HG02885 (cell line): Measurements from ENCODE around the gene C6orf136.
A peak's percentile ranks its signal among the peaks of the same experiment; 100 is the strongest.

ENCODE experiments used
- ATAC-seq: cut with Tn5 transposase; IDR thresholded peaks from one replicate; pipeline ENCODE4 v1.9.1; 2021; ENCODE audit warnings: mild to moderate bottlenecking; ENCODE audit not compliant: unreplicated experiment, poor library complexity

C6orf136 gene

DNA sequence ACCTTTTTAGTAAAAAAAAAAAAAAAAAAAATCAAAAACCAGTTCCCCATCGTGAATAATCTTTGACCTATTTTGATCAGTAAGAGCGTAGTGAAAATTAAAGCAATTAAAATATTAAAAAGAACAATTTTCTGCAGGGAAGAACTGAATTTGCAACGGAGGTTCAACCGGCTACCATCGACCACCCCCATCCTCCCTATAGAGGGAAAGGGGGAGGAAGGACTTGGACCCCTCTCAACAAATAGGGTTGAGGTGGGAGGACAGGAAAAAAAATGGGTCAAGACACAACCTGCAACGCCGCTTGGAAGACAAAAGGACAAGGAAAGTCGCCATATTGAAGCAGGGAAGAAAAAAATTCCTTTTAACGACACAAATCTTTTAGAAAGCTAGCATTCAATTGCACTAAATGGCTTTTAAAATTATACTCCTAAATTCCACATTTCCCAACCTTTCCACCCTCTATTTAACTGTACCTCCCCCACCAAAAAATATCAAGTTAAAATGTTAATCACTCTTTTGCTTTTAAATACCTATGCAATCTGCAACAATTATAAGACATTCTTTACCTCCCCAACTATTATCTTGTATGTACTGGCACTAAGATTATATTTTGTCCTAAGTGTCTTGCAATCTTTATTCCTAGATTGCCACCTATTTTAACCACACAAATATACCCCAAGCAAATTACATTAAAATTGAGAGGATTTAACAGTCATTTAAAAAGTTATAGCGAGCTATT lies 31.5 kb upstream of the C6orf136 start:
- no peak for ATAC-seq

DNA sequence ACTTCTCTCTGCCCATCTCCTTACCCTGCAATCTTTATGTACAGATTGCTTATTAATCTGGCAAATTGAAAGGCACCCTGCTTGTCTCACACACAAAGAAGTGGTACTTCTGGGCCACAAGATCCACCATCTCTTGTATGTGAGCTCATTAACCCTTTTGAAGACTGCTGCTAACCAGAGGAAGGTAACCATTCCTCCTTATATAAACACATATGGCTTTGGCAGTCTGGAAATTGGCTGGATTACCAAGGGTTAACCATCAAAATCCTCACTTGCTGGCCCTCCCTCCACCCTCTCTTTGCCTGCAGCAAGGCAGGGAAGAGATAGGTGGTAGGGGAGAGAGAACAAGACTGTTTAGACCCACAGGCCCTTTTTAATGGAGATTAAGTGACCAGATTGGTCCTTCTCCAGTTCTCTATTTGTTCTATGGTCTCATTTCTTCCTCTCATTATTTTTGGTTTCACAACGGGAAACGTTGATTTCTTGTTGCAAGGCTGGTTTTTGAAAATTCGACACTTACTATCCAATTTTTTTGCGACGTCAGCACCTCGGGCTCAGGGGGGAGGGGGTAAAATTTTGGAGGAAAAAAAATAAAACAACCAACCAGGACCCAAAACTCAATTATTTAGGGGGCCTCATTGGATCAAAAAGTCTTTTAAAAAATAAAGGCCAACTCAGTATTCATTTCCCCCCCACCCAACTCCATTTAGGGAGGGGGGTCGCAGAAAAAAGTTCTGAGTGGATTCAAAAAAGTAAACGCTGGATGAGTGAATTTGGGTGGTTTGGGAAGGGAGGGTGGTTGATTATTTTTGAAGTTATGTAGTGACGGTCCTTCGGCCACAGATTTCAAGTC lies 30.7 kb upstream of the C6orf136 start:
- no peak for ATAC-seq

DNA sequence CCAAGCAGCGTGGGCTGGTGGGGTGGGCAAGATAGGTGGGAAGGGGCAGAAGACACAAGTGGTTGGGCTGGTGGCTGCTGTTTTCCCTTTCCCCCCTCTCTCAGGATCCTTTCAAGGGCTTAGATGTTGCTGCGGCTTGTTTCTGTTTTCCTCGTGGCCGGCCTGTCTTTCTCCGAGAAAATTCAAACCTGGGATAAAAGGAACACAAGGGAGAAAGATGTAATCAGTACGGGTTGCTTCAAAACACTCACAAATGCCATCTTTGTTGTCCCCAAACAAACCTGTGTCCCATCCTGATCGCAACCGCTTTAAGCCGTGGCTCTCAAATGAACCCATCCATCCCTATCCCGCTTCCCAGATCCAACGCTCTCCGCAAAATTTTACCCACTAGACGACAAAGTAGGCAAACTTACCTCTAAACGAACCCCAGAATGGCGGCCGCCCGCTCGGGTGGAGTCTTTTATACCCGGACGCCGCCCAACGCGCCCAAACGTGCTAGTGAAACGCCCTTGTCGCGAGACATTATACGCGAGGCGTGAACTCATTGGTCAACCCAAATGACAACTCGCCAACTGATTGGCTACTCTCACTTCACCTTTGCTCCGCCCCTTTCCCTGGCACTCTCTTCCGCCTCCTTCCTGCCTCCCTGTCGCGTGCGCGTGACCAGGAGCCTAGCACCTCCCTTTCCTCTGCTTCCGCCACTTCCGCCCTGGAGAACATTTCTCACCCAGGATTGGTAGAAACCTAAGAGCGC lies 29.9 kb upstream of the C6orf136 start, which contains the start of gene PPP1R10:
Gene PPP1R10, minus strand, starts transcription at position 433 of the 754 bp plus-strand sequence. CDS start 7,299 bp downstream, outside the sequence.
- ATAC-seq: peak; percentile 85

DNA sequence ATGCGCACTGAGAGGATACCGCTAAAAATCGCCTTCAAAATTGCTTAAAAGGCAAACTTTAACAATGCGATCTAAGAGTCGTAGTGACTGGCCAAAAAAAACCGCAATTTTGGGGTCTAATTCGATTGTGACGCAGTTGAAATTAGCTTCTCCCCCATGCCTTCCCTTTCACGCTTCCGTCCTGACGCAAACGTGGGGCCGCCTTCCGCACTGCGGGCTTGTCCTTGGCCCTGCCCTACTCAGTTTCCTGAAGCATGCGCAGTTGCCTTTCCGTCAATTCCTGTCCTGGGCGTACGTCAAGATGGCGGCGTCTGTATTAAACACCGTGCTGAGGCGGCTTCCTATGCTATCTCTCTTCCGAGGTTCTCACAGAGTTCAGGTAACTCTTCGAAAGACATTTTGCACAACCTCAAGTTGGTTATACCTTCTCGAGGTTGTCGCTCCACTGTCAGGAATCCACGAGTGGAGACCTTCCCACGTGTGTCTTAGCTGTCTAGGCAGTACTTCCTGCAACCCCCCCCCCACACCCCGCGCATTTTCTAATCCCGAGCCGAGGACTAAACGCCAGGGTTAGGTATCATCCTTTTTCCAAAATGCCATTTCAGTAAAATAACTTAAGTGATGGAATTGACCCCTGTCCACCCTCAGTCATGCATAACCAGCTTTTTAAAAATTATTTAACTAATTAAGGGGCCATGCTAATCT lies 29.2 kb upstream of the C6orf136 start, which contains the start of gene MRPS18B:
Gene MRPS18B, plus strand, starts transcription at position 276 of the 705 bp plus-strand sequence. Its CDS starts 26 bp downstream, at position 302.
- peak; percentile 77 for ATAC-seq

DNA sequence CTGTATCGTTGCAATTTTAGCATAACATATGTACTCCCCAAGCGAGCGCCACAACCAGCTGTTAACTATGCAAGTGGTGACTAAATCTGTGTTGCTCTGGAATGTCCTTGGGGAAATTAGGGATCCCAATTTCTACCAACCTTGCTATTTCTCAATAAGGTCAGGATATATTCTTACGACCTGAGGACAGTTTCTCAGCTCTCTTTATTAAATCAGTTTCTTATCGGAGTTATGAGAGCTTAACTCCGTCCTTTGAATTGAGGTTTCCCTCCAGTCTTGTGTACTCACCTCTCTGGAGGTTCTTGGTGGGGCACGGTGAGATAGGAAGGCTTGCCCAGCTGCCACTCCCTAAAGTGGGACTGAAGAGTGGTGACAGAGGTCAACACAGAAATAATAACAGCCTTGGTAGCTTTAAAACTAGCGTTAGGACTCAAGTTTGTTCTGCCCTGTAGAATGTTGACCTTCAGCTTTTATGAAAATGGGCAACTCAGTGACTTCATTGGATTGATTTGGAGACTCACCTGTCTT lies 28.6 kb upstream of the C6orf136 start:
- no peak for ATAC-seq

DNA sequence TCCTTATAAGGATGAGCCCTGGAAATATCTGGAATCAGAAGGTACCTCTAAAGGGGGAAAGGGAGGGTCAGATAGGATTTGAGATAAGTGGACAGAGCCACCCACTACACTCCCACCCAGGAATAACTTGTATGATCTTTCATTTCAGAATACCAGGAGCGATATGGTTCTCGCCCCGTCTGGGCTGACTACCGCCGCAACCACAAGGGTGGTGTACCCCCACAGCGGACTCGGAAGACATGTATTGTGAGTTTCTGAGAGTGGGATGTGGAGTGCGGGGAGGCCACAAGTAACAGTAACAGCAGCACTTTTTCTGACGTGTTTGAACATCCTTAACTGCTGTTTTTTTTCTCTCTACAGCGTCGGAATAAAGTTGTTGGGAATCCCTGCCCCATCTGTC lies 27.4 kb upstream of the C6orf136 start:
- no peak for ATAC-seq

DNA sequence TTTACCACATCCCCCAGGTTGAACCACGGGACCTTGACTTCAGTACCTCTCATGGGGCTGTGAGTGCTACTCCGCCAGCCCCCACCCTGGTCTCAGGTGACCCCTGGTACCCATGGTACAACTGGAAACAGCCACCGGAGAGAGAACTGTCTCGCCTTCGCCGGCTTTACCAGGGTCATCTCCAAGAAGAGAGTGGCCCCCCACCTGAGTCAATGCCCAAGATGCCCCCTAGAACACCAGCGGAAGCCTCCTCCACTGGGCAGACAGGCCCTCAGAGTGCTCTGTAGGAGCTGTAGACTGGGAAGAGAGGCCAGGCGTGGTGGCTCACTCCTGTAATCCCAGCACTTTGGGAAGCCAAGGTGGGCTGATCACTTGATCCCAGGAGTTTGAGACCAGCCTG lies 21.4 kb upstream of the C6orf136 start:
- ATAC-seq: no peak

DNA sequence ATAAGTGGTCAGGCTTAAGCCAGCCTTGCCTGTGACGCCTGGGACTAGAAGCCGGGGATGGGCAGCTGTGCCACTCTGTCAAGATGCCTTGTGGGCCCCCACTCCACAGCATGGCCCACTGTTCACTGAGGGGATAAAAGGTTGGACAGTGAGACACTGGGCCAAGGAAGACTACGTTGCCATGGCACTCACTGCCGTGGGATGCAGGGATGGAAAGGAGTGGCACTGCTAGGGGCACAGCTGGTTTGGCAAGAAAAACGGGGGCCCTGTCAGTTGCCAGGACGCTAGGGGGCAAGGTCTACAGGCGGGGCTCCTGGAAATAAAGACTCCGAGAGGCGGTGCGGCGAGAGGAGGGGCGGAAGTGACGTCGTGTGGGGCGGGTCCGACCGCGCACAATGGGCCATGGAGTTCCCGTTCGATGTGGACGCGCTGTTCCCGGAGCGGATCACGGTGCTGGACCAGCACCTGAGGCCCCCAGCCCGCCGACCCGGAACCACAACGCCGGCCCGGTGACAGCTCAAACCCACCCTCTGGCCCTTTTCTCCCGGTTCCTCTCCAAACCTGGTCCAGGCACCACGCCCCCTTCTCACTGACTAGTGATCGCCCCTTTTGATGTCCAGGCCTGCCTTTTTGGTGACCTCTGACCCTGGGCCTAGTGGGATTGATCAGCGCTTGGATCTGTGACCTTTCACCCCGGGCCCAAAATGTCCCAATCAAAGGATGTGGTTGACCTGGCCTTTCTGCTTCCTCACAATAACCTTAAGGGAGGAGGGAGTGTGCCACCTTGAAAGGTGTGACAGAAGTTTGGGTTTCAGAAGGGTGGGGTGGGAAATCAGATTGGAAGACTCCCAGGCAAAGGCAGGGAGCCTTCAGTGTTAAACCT lies 20.2 kb upstream of the C6orf136 start, which contains the start of gene ATAT1:
Gene ATAT1, plus strand, starts transcription at position 391 of the 883 bp plus-strand sequence.
- ATAC-seq: peak; percentile 88

DNA sequence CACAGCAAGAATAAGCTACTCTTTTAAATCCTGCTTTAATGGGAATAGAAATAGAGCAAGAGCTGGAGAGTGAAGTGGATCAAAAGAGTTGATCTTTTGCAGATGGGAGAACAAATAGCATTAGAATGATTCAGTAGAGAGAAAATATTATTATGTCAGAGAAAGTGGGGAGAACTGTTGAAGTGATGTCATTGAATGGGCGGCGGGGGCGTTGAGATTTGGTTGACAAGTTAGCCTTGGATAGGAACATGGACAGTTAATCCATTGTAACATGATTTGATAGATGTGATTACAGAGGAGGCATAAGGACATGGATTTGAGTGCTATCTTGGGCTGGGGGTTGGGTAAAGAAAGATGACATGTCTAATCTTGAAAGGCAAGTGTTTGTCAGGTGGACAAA lies 11.1 kb upstream of the C6orf136 start:
- ATAC-seq: no peak

DNA sequence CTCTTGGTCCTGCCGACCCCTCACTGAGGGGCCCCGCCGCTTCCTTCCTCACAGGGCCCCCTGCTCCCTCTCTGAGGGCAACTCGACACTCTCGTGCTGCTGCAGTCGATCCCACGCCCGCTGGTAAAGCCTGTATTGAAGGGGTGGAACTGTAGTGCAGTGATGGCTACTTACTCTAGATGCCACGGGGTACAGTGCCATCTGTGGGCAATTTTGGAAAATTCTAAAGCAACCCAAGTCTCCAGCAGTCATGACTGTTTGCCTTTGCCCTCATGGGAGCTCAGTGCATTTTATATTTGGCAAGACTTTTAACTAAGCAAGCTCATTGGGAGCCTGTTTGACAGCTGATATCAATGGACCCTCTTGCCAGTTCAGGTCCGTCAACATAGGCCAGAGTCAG lies 6.5 kb upstream of the C6orf136 start:
- no peak for ATAC-seq

DNA sequence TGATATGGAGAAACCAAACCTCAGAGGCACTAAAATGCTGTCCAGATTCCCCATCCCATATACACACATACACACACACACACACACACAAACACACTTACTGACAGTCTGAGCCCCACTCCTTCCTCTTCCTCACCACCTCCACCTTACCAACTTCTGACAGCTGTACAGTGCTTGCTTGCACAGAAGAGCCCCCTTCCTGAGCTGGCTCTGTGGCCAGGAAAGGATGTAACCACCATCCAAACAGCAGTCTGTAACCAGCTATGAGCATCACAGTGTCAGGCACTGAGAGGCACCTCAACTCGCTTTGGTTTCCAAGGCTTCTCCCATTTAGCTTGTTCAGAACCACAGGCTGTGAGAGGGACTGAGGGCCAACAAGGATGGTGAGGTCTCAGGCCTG lies 5.9 kb upstream of the C6orf136 start:
- no peak for ATAC-seq

DNA sequence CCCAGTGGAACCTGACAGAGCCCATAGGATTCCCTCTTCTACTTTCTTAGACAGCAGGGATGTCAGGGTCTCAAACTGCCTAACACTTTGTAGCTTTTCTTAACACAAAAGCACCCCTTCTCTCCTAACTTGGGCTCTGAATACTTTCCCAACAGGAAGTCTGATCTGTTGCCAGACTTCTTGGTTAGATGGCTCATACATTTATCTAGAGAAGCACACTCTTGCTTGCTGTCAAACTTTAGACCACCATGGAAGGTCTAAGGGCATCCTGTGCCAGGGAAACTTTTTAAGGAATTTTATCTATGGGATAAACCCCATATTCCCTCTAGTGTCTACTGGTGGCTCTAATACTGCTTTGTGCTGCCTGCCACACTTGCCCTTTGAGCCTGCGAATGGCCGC lies 3.3 kb upstream of the C6orf136 start:
- ATAC-seq: no peak

DNA sequence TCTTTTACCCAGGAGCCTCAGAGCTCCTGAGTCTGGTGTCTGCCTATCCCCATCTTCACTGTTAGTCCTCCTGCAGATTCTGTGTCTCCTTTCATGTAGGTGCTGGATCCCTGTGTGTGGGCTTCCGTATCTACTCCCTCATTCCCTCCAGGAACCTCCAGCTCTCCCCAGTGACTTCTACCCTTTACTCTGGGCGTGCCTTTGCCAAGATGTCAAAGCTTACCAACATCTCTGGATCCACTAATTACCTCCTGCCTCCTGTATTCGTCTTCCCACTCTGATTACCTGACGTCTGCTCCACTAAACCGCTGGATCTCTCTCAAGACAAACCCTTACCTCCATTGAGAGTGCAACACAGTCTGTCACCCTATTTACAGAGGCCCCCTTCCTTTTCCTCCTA lies 2.2 kb upstream of the C6orf136 start:
- ATAC-seq: no peak

DNA sequence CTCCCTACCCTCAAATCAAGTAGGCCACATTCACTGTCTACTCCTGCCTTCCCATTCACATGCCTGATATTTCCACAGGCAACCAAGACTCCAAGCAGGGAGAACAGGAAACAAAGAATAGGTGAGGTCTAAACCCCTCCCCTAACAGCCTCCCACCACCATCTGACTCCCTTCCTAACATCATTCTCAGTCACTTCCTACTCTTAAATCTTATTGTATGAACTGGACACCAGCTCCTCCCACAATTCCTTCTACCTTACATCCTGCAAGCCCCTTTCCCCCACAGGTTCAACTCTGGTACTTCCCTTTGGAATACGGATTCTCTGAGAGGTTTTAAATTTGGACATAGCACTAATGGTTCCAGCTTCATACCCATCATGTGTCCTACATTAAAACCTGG lies 944 bp upstream of the C6orf136 start:
- no peak for ATAC-seq

DNA sequence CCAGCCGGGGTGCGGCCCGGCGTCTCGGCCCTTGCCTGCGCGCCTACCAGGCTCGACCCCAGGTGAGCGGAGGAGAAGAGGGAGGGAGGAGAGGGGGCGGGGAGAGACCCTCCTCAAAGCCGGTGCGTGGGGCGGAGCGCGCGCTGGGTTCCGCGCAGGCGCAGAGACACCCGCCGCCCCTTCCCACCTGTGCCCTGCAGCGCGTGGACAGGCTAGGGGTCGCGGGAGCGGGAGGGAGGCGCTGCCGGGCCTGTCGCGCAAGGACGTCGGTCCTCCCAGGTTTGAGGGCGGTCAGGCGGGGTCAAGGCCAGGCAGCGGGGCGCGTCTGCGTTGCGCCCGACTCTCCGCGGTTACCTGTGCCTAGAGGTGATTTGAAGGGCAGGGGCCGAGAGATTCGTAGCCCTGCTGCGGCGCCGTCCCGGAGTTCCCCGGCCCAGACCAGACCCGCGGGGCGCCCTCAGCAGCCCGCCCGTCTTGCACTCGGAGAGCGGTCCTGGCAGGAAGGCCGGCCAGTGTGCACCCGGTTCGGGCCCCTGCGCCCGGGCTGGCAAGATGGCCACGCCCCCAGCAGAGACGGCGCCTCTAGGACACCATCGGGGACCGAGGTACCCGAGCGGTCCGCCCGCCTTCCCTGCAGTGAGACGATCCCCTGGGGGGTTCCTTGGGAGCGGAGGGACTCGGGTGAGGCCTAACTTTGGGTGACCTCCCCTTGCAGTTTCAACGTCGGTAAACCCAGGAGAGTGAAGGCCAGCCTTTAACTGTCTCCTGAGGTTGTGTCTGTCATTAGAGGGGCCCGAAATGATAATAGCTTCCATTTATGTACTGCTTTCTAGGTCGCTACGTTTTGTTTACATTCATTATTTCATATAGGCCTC lies 546 bp downstream of the C6orf136 start:
- peak; percentile 78 for ATAC-seq

DNA sequence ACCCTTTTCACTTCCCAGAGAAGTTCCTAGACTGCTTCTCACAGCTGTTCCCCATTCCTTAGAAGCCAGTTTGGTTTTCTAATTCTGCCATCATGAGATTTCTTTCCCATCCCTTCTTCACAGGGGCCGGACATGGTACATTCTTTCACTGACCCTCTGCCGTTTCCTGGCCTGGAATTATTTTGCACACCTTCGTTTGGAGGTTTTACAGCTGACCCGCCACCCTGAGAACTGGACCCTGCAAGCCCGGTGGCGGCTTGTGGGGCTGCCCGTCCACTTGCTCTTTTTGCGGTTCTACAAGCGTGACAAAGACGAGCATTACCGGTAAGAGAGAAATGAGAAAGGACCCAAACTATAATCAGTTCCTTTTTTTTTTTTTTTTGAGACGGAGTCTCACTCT lies 4.2 kb downstream of the C6orf136 start:
- ATAC-seq: no peak

DNA sequence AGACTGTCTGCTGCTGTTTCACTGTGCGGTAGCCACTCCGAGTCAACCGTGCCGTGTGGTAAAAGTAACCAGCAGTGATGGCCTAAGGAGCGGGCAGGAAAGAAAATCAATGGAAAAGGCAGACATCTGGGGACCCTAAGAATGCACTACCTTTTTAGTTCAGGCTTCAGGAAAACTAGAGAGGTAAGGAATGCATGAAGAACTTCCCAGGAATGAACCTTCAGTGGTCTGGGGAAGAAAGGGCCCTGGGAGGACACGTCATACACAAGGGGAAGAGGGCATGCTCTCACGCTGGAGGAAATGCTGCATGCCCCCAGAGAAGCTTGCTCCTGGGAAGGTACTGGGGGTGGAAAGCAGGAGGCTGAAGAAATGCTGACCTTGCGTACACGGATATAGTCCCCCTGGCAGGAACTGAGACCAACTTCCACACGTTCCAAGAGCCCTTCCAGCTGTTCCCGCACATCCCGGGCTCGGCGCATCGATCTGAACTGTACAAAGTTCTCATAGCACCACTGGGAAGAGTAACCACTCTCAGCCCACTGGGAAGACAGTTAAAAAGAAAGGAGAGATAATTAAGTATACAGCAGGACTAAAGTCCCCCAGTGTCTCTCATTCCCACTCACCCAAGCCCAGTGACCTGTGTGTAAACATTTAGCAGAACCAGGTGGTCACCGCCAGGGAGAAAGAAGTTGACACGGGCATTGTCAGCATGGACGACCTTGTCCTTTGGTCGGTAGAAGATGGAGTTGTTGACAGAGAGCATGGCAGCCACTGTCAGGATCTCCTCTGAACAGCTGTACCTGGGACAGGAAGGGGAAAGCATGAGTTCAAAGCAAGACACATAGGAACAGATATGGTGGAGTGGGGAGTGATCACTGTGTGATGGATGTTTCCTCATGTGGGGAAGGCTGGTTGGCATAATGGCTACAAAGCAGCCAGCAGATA lies 8.1 kb downstream of the C6orf136 start:
- no peak for ATAC-seq
